SK-N-SH (cell line): Measurements from ENCODE around the gene EIF3A. TPM values are rescaled to one million over a fixed set of nuclear protein-coding genes. Genes with fewer than 3 reads are reported as not detected.

Experiments
- CTCF ChIA-PET: fragments of 300-600, 350-600 bp; formaldehyde crosslinking; extraction: SDS; loops from one replicate; lab custom pipeline; 2021; lab: Yijun Ruan, JAX
- POLR2A ChIA-PET: fragments of 350-600 bp; sonication (Branson Sonifier 250); formaldehyde crosslinking; extraction: SDS; loops from one replicate; lab custom pipeline; 2020; ENCODE audit warnings: antibody characterized with exemption, inconsistent platforms; lab: Yijun Ruan, JAX
- DNase-seq: peaks from one replicate; pipeline ENCODE4 v3.0.0; 2012
- H2AFZ ChIP-seq: fragments of 200-600 bp; sonication (generic); 2 replicates; pipeline ENCODE4 v1.8.1; 2016; ENCODE audit warnings: antibody characterized with exemption, mild to moderate bottlenecking, low read depth
- H3F3A ChIP-seq: fragments of 200-600 bp; sonication (generic); replicated peaks from 2 replicates; pipeline ENCODE3; 2016; ENCODE audit warnings: antibody characterized with exemption, mild to moderate bottlenecking; ENCODE audit not compliant: insufficient read depth
- H3K27ac ChIP-seq, 2 experiments: fragments of 200-500 bp in 1 of 2; fragments of 200-600 bp in 1 of 2; sonication (Bioruptor generic) in 1 of 2; sonication (generic), shearing (Covaris generic) in 1 of 2; 2 replicates each; pipeline versions ENCODE4 v1.5.1 to v1.6.1; 2014 to 2016; ENCODE audit warnings: low read depth in 2 of 2, inconsistent platforms in 1 of 2, low read length in 1 of 2, mild to moderate bottlenecking in 1 of 2, mixed read lengths in 1 of 2
- H3K27me3 ChIP-seq: fragments of 200-600 bp; sonication (generic), shearing (Covaris generic); 2 replicates; pipeline ENCODE4 v1.6.1; 2016; ENCODE audit warnings: mixed run types; ENCODE audit not compliant: insufficient read depth
- H3K36me3 ChIP-seq, 2 experiments: fragments of 200-500 bp in 1 of 2; fragments of 200-600 bp in 1 of 2; sonication (Bioruptor generic) in 1 of 2; sonication (generic) in 1 of 2; replicated peaks in 1 of 2; 2 replicates each; pipeline versions ENCODE3 to v1.5.1; 2014 to 2016; ENCODE audit warnings: low read length in 1 of 2, mild to moderate bottlenecking in 1 of 2; ENCODE audit not compliant: insufficient read depth in 2 of 2, control insufficient read depth in 1 of 2
- H3K4me1 ChIP-seq, 2 experiments: fragments of 200-500 bp in 1 of 2; fragments of 200-600 bp in 1 of 2; sonication (Bioruptor generic) in 1 of 2; sonication (generic), shearing (Covaris generic) in 1 of 2; 2 replicates each; pipeline versions ENCODE4 v1.5.1 to v1.6.1; 2014 to 2016; ENCODE audit warnings: low read depth in 1 of 2, low read length in 1 of 2, mixed run types in 1 of 2; ENCODE audit not compliant: insufficient read depth in 2 of 2, control insufficient read depth in 1 of 2
- H3K4me2 ChIP-seq: fragments of 200-600 bp; sonication (generic), shearing (Covaris generic); 2 replicates; pipeline ENCODE4 v1.6.1; 2017; ENCODE audit warnings: mixed run types
- H3K4me3 ChIP-seq, 2 experiments: fragments of 200-500 bp in 1 of 2; fragments of 200-600 bp in 1 of 2; sonication (Bioruptor generic) in 1 of 2; sonication (generic), shearing (Covaris generic) in 1 of 2; 2 replicates each; pipeline versions ENCODE4 v1.5.1 to v1.8.1; 2014 to 2016; ENCODE audit warnings: low read depth in 2 of 2, inconsistent platforms in 1 of 2, low read length in 1 of 2, mild to moderate bottlenecking in 1 of 2, mixed read lengths in 1 of 2, moderate library complexity in 1 of 2
- H3K79me2 ChIP-seq: fragments of 200-600 bp; sonication (generic); 2 replicates; pipeline ENCODE4 v1.8.1; 2017; ENCODE audit warnings: mild to moderate bottlenecking; ENCODE audit not compliant: insufficient read depth
- H3K9ac ChIP-seq: fragments of 200-600 bp; sonication (generic); 2 replicates; pipeline ENCODE4 v1.6.1; 2017; ENCODE audit warnings: mixed run types
- H3K9me2 ChIP-seq: fragments of 200-600 bp; sonication (generic); 2 replicates; pipeline ENCODE4 v1.6.1; 2017; ENCODE audit warnings: mixed run types
- H3K9me3 ChIP-seq: fragments of 200-600 bp; sonication (generic); 2 replicates; pipeline ENCODE4 v1.6.1; 2017; ENCODE audit warnings: mixed run types, mild to moderate bottlenecking, moderate library complexity
- H4K20me1 ChIP-seq: fragments of 200-600 bp; sonication (generic); 2 replicates; pipeline ENCODE4 v1.6.1; 2017; ENCODE audit warnings: mild to moderate bottlenecking, mixed run types; ENCODE audit not compliant: insufficient read depth
- CHD2 ChIP-seq: fragments of 150-350 bp; IDR thresholded peaks from 2 replicates; pipeline ENCODE4 v1.6.1; 2018; ENCODE audit warnings: low read length; ENCODE audit not compliant: partially characterized antibody
- EP300 ChIP-seq, 2 experiments: IDR thresholded peaks; 2 replicates each; pipeline versions ENCODE4 v1.4.0 to v1.6.1; 2012; ENCODE audit warnings: borderline replicate concordance in 1 of 2, low read depth in 1 of 2, low read length in 1 of 2
- EZH2phosphoT487 ChIP-seq: fragments of 200-600 bp; sonication (generic); IDR thresholded peaks from 2 replicates; pipeline ENCODE4 v1.6.1; 2017; ENCODE audit warnings: low read depth, mixed run types, mild to moderate bottlenecking, antibody characterized with exemption, moderate library complexity, borderline replicate concordance
- FOXJ3 ChIP-seq: sonication (generic); formaldehyde crosslinking; IDR thresholded peaks from 2 replicates; pipeline ENCODE4 v1.5.1; 2020; ENCODE audit warnings: mild to moderate bottlenecking, missing genetic modification reagents
- FOXM1 ChIP-seq: IDR thresholded peaks from 2 replicates; pipeline ENCODE4 v1.4.0; 2012; ENCODE audit warnings: low read depth, mild to moderate bottlenecking
- GABPA ChIP-seq: IDR thresholded peaks from 2 replicates; pipeline ENCODE4 v1.4.0; 2012; ENCODE audit warnings: low read depth, mild to moderate bottlenecking
- MAX ChIP-seq: IDR thresholded peaks from 2 replicates; pipeline ENCODE4 v1.4.0; 2012; ENCODE audit warnings: low read depth
- MXI1 ChIP-seq: IDR thresholded peaks from 2 replicates; pipeline ENCODE4 v1.6.1; 2012; ENCODE audit warnings: mild to moderate bottlenecking, low read depth, low read length, improper control_type of control experiment
- NRF1 ChIP-seq: IDR thresholded peaks from 2 replicates; pipeline ENCODE4 v1.6.1; 2012; ENCODE audit warnings: low read depth, mild to moderate bottlenecking, low read length
- PBX3 ChIP-seq: IDR thresholded peaks from 2 replicates; pipeline ENCODE4; 2012
- POLR2AphosphoS5 ChIP-seq: IDR thresholded peaks from 2 replicates; pipeline ENCODE4 v1.6.1; 2012; ENCODE audit warnings: low read depth, low read length
- RAD21 ChIP-seq: IDR thresholded peaks from 2 replicates; pipeline ENCODE4 v1.6.1; 2012; ENCODE audit warnings: mild to moderate bottlenecking, low read length
- RCOR1 ChIP-seq: fragments of 150-350 bp; IDR thresholded peaks from 2 replicates; pipeline ENCODE4 v1.6.1; 2017; ENCODE audit warnings: antibody characterized with exemption, low read length
- REST ChIP-seq: IDR thresholded peaks from 2 replicates; pipeline ENCODE4 v1.6.1; 2012; ENCODE audit warnings: mild to moderate bottlenecking, low read depth, low read length, moderate library complexity
- RFX5 ChIP-seq: IDR thresholded peaks from 2 replicates; pipeline ENCODE4 v1.6.1; 2012; ENCODE audit warnings: mild to moderate bottlenecking, improper control_type of control experiment, low read length
- TAF1 ChIP-seq: IDR thresholded peaks from 2 replicates; pipeline ENCODE4 v1.6.1; 2012; ENCODE audit warnings: low read depth, mild to moderate bottlenecking, low read length, moderate library complexity, borderline replicate concordance
- TEAD4 ChIP-seq: IDR thresholded peaks from 2 replicates; pipeline ENCODE4 v1.4.0; 2012; ENCODE audit warnings: mild to moderate bottlenecking, borderline replicate concordance; ENCODE audit not compliant: insufficient read depth
- WGBS: methylation state at CpG from one replicate; pipeline ENCODE4 v1.1.6; 2017; ENCODE audit warnings: low lambda C conversion rate; 5-methylcytosine and 5-hydroxymethylcytosine counted together
- polyA plus RNA-seq, 3 experiments: library from polyadenylated mRNA; depleted of rRNA; stranded (reverse); fragments of >200 nt; gene quantifications; 2 replicates each; pipeline ENCODE4 v1.2.3, GENCODE V29; 2012

Gene EIF3A
- polyA plus RNA-seq, 1 of the 3 experiments (the other 2 are of a cell fraction) = 25.8 TPM

- TF ChIP-seq PBX3 = no peak
- TF ChIP-seq RFX5 = no peak
- no peak for TF ChIP-seq NRF1
- TF ChIP-seq TAF1 = peak; percentile 64; the same call in 1 of the 2 replicates
- peak; percentile 73; the same call in 1 of the 2 replicates for TF ChIP-seq MXI1
- no peak for TF ChIP-seq FOXM1
- TF ChIP-seq RAD21 = no peak
- TF ChIP-seq RCOR1 = no peak
- TF ChIP-seq MAX = peak; percentile 31; the same call in 1 of the 2 replicates
Observed at GRCh38 chr10:119079599-119080520, 757 bp downstream of the EIF3A start (continued).

- H3K36me3 ChIP-seq = peaks cover 2 to 33% of the 10 kb centered on the region in 2 experiments
- H3K4me1 ChIP-seq = peaks cover 5 to 15% of the 10 kb centered on the region in 2 experiments
- POLR2A ChIA-PET = interaction anchor here (1.1 kb wide), 1 partner anchor 87 kb away, joined by 3 read pairs; the partner anchor contains the start of gene SFXN4
- H3K9me2 ChIP-seq = no peaks in the 10 kb centered on the region
- WGBS = 61% methylated on average over 10 of the region's 10 CpGs
- peak overlapping the region; percentile 99 for H3K9ac ChIP-seq
- peak overlapping the region in 1 of 2 experiments; percentile 95; a peak in 1 of 4 replicates for H3K27ac ChIP-seq
- H3K4me3 ChIP-seq = peak overlapping the region; percentile 79 to 82
- H4K20me1 ChIP-seq = peaks cover 63% of the 10 kb centered on the region
- no peak for DNase-seq
- H2AFZ ChIP-seq = no peak overlapping the region
- CTCF ChIA-PET = no interaction called here
- H3F3A ChIP-seq = peaks cover 26% of the 10 kb centered on the region
- peaks cover 82% of the 10 kb centered on the region for H3K79me2 ChIP-seq
- no peak for TF ChIP-seq NRF1
- TF ChIP-seq FOXM1 = no peak
- no peak for TF ChIP-seq EP300 (IDR thresholded peaks at IDR 0.05; ENCODE audit: borderline replicate concordance in 1 of 2, low read depth in 1 of 2, low read length in 1 of 2)
- TF ChIP-seq RAD21 = no peak
- TF ChIP-seq TEAD4 = no peak
- TF ChIP-seq REST = no peak
- no peak for TF ChIP-seq CHD2
- TF ChIP-seq POLR2AphosphoS5 = no peak
- no peak for TF ChIP-seq RFX5
- TF ChIP-seq EZH2phosphoT487 = no peak
- no peak for TF ChIP-seq GABPA
- TF ChIP-seq TAF1 = no peak
- TF ChIP-seq FOXJ3 (CRISPR knock-in tag) = no peak
- no peaks in the 10 kb centered on the region for H3K9me3 ChIP-seq
- H3K27me3 ChIP-seq = no peaks in the 10 kb centered on the region
- H3K4me2 ChIP-seq = peak overlapping the region; percentile 94
Observed at GRCh38 chr10:119078422-119079179, 2.0 kb downstream of the EIF3A start.
